ENCODE data around the gene YARS1.

The YARS1 gene

GRCh38 chr1:32742199-32742947 is 74.8 kb downstream of the YARS1 start:
- no peak for DNase-seq (ENCODE audit: low read depth)

- DNase-seq (ENCODE audit: low read depth): no peak
These were observed 75.6 kb downstream of the YARS1 start for GRCh38 chr1:32741413-32742198.

GRCh38 chr1:32741059-32741412 is 76.1 kb downstream of the YARS1 start:
- DNase-seq (ENCODE audit: low read depth): no peak

DNA sequence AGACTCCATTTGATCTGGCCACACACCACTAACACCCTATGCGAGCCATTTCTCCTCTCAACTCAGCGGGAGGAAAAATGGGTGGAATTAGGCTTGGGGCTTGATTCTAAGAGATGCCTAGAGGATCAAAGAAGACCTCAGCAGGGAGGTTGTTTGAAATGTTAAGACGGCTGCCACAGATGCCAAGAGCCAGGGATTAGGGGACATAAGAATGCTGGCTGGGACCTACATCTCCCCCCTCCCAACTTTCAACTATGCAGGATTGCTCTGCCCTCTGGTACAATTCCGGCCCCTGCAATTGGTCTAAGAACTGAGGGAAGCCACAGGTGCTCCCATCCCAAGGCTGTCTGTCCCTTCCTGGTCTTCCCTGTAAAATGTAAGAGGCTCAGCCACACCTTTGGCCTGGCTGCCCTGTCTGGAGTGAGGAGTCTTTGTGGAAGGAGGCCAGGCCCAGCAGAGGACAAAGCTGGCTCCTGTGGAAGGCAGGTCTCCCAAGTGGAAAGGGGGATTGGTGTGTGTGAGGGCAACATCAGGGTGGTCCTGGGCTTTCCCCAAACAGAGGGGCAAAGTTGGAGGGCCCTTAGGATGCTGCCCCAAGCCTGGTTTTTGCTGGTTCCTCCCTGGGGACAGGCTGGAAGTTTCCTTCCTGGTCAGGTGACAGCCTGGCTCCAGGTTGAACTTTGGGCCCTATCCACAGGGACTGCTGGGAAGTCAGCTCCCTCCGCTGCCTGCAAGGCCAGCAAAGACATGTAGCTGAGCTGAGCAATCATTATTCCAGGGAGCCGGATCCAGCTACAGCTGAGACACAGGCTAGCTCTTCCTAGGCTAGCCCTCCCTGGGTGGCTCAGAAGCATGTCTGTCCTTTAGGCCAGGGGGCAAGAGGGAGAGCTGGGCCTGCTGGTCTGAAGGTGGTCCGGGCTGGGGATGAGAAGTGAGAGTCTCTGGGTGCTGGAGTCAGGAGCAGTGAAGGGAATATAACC is 80.1 kb downstream of the YARS1 start:
- DNase-seq (ENCODE audit: low read depth): no peak

GRCh38 chr1:32733582-32734321 is 83.4 kb downstream of the YARS1 start:
- DNase-seq (ENCODE audit: low read depth): no peak

- DNase-seq (ENCODE audit: low read depth): no peak
These were observed 87.7 kb downstream of the YARS1 start for GRCh38 chr1:32729254-32730046.

DNA sequence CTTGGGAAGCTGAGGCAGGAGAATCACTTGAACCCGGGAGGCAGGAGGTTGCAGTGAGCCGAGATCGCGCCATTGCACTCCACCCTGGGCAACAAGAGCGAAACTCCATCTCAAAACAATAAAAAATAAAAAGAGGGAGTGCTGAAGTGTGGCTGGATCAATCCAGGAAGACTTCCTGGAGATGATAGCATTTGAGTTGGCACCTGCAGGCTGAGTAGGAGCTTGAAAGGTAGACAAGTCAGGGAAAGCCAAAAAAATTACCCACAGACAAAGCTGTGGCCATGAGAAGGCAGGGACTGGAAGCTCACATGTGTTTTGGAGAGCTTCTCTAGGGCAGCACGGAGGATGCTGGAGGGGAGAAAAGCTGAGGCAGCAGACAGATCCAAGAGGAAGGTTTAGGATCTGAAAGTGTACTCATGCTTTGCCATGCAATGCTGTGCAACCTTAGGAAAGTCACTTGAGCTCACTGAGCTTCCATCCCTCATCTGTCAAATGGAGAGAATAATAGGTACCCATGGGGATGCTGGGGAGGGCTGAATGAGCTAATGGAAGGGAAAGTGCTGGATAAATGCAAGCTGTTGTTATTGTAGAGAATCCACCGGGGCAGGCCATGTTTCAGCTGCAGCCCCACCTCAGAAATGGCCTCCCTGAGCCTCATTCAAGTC is 88.6 kb downstream of the YARS1 start:
- DNase-seq (ENCODE audit: low read depth): no peak

DNA sequence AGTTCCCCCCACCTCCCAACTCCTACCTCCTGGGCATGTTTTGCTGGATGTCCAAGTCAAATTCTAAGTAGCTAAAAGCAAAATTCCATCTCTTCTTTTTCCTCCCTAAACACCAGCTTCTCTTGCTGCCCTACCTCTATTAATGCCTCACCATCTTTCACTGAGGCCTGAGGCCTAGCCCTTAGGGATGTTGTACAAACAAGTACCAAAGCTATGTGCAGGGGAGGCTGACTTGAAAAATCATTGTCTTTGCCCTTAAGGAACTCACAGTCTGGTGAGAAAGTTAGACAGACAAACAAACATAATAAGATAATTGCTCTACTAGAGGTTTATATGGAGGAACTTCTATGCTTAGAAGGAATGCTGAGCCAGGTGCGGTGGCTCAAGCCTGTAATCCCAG is 89.3 kb downstream of the YARS1 start:
- no peak for DNase-seq (ENCODE audit: low read depth)

- DNase-seq (ENCODE audit: low read depth): no peak
These were observed 91.6 kb downstream of the YARS1 start for GRCh38 chr1:32725615-32725982.

Data from activated T-helper 1 cell treated with Interleukin-2 at 50 U/mL for 16 hours (primary cell).